ENCODE results near the gene INHBE. TPM values are rescaled to one million over a fixed set of nuclear protein-coding genes. Genes with fewer than 3 reads are reported as not detected.

INHBE gene
- total and polyA plus RNA-seq, 4 donors, result 17.6 to 181 (median 110) TPM

DNA sequence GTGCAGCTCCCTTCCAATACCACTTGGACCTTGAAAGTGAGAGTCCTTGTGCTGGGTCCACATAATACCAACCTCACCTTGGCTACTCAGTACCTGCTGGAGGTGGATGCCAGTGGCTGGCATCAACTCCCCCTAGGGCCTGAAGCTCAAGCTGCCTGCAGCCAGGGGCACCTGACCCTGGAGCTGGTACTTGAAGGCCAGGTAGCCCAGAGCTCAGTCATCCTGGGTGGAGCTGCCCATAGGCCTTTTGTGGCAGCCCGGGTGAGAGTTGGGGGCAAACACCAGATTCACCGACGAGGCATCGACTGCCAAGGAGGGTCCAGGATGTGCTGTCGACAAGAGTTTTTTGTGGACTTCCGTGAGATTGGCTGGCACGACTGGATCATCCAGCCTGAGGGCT is 5.7 kb upstream of the INHBE start:
- no peaks in the 10 kb centered on the region for H3K9me3 ChIP-seq (ENCODE audit: control insufficient read depth in 4 of 4, low read length in 3 of 4)
- no peaks in the 10 kb centered on the region for H3K27me3 ChIP-seq (ENCODE audit: control insufficient read depth in 4 of 4, insufficient read depth in 4 of 4, low read length in 3 of 4)
- H3K4me1 ChIP-seq (ENCODE audit: control insufficient read depth in 4 of 4, insufficient read depth in 4 of 4, low read length in 3 of 4), result peaks cover 14 to 50% (median 39%) of the 10 kb centered on the region in 4 donors
- no peak for DNase-seq (ENCODE audit: low spot score)
- H3K27ac ChIP-seq (ENCODE audit: low read depth in 1 of 2, low read length in 2 of 2), result peak overlapping the region; percentile 79 to 96
- peaks cover 0 to 4% (median 1%) of the 10 kb centered on the region in 4 donors for H3K36me3 ChIP-seq (ENCODE audit: control insufficient read depth in 4 of 4, insufficient read depth in 3 of 4, low read depth in 1 of 4, low read length in 3 of 4)
- H3K4me3 ChIP-seq (ENCODE audit: low read depth in 1 of 3, low read length in 3 of 3), result no peak overlapping the region
- no peak overlapping the region for H3K9ac ChIP-seq (ENCODE audit: low read depth in 1 of 2, low read length in 2 of 2)
- WGBS, result 96% methylated on average over 7 of the region's 7 CpGs
- TF ChIP-seq EGR1 (IDR thresholded peaks at IDR 0.05; ENCODE audit: low read depth in 2 of 2) (no peak), HNF4G (IDR thresholded peaks at IDR 0.05) (no peak), SP1 (IDR thresholded peaks at IDR 0.05) (no peak), REST (IDR thresholded peaks at IDR 0.05) (no peak), NR2F2 (IDR thresholded peaks at IDR 0.05) (no peak), JUND (IDR thresholded peaks at IDR 0.05) (no peak), YY1 (IDR thresholded peaks at IDR 0.05) (no peak), TAF1 (conservative IDR thresholded peaks at IDR 0.05) (no peak)

DNA sequence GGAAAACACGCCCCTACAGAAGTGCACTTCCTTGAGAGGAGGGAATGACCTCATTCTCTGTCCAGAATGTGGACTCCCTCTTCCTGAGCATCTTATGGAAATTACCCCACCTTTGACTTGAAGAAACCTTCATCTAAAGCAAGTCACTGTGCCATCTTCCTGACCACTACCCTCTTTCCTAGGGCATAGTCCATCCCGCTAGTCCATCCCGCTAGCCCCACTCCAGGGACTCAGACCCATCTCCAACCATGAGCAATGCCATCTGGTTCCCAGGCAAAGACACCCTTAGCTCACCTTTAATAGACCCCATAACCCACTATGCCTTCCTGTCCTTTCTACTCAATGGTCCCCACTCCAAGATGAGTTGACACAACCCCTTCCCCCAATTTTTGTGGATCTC is 5.0 kb upstream of the INHBE start:
- no peak overlapping the region for H3K4me3 ChIP-seq (ENCODE audit: low read depth in 1 of 3, low read length in 3 of 3)
- peak overlapping the region; percentile 79 to 96 for H3K27ac ChIP-seq (ENCODE audit: low read depth in 1 of 2, low read length in 2 of 2)
- no peaks in the 10 kb centered on the region for H3K27me3 ChIP-seq (ENCODE audit: control insufficient read depth in 4 of 4, insufficient read depth in 4 of 4, low read length in 3 of 4)
- peaks cover 14 to 53% (median 40%) of the 10 kb centered on the region in 4 donors for H3K4me1 ChIP-seq (ENCODE audit: control insufficient read depth in 4 of 4, insufficient read depth in 4 of 4, low read length in 3 of 4)
- DNase-seq (ENCODE audit: low spot score), result no peak
- no peaks in the 10 kb centered on the region for H3K9me3 ChIP-seq (ENCODE audit: control insufficient read depth in 4 of 4, low read length in 3 of 4)
- WGBS, result 82% methylated on average over 3 of the region's 3 CpGs
- TF ChIP-seq JUND (IDR thresholded peaks at IDR 0.05) (no peak), HNF4A (conservative IDR thresholded peaks at IDR 0.05) (peak; percentile 54 to 65), CTCF (IDR thresholded peaks at IDR 0.05; ENCODE audit: low read depth, low read length, missing input control) (no peak)
- H3K36me3 ChIP-seq (ENCODE audit: control insufficient read depth in 4 of 4, insufficient read depth in 3 of 4, low read depth in 1 of 4, low read length in 3 of 4), result peaks cover 0 to 3% (median under 1%) of the 10 kb centered on the region in 4 donors
- peak overlapping the region in 1 of 2 donors; percentile 90 for H3K9ac ChIP-seq (ENCODE audit: low read depth in 1 of 2, low read length in 2 of 2)

DNA sequence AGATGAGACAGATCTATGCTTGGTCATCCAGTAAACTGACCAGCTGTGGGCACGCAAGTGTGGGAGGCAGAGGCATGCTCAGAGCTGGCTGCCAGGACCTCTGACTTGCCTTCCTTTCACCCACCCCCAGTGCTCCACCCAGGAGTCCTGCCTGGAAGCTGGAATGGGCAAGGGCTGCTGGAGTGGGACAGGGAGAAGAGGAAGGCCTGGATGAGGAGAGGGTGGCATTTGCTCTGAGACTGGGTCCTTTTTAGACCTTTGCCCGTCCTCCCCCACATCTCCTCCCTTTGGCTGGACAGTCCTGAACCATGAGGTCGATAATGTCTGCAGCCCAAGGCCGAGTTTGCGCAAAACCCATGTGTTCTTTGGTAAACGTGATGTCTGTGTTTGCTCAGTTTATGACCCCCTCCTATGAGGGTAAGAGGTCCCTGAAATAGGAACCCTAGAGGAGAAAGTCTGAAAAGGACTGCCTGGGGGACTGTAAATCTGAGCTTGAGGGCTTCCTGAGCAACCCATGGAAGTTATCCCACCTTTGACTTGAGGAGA is 3.8 kb upstream of the INHBE start:
- H3K9ac ChIP-seq (ENCODE audit: low read depth in 1 of 2, low read length in 2 of 2), result peak overlapping the region; percentile 22 to 83
- no peaks in the 10 kb centered on the region for H3K27me3 ChIP-seq (ENCODE audit: control insufficient read depth in 4 of 4, insufficient read depth in 4 of 4, low read length in 3 of 4)
- WGBS, result 34% methylated on average over 6 of the region's 6 CpGs
- peaks cover 0 to 3% (median 0%) of the 10 kb centered on the region in 4 donors for H3K36me3 ChIP-seq (ENCODE audit: control insufficient read depth in 4 of 4, insufficient read depth in 3 of 4, low read depth in 1 of 4, low read length in 3 of 4)
- no peaks in the 10 kb centered on the region for H3K9me3 ChIP-seq (ENCODE audit: control insufficient read depth in 4 of 4, low read length in 3 of 4)
- H3K4me1 ChIP-seq (ENCODE audit: control insufficient read depth in 4 of 4, insufficient read depth in 4 of 4, low read length in 3 of 4), result peaks cover 14 to 53% (median 38%) of the 10 kb centered on the region in 4 donors
- peak overlapping the region; percentile 92 to 96 for H3K27ac ChIP-seq (ENCODE audit: low read depth in 1 of 2, low read length in 2 of 2)
- DNase-seq (ENCODE audit: low spot score), result peak; percentile 68
- H3K4me3 ChIP-seq (ENCODE audit: low read depth in 1 of 3, low read length in 3 of 3), result no peak overlapping the region
- peak; percentile 99 for TF ChIP-seq MAX (IDR thresholded peaks at IDR 0.05)
- TF ChIP-seq ATF3 (IDR thresholded peaks at IDR 0.05), result peak; percentile 79
- TF ChIP-seq RXRA (IDR thresholded peaks at IDR 0.05), result peak; percentile 98 to 99
- peak; percentile 89 for TF ChIP-seq FOXA1 (IDR thresholded peaks at IDR 0.05)
- TF ChIP-seq EGR1 (IDR thresholded peaks at IDR 0.05; ENCODE audit: low read depth in 2 of 2), result peak; percentile 92 to 93
- peak; percentile 52 to 73 for TF ChIP-seq RAD21 (IDR thresholded peaks at IDR 0.05)
- TF ChIP-seq HNF4G (IDR thresholded peaks at IDR 0.05), result peak; percentile 98
- TF ChIP-seq REST (IDR thresholded peaks at IDR 0.05), result peak; percentile 82
- TF ChIP-seq CTCF (IDR thresholded peaks at IDR 0.05; ENCODE audit: low read depth, low read length, missing input control), result no peak
- peak; percentile 98 to 99 for TF ChIP-seq HNF4A (conservative IDR thresholded peaks at IDR 0.05)
